Pancreas (tissue), 10 donors: ENCODE results near the gene MTMR8. TPM values are rescaled to one million over a fixed set of nuclear protein-coding genes. Genes with fewer than 3 reads are reported as not detected.
A peak's percentile ranks its signal among the peaks of the same experiment; 100 is the strongest.

Experiments used
- ATAC-seq, 4 donors: fragments of 200-7000 bp; cut with Tn5 transposase; one replicate each; pipeline versions ENCODE4 v1.8.0 to v1.9.1; 2020; ENCODE audit warnings: mild to moderate bottlenecking in 4 of 4, moderate library complexity in 4 of 4
- DNase-seq, 6 donors: peaks; one replicate each; pipeline ENCODE4 v3.0.0-alpha.2; 2020
- FAIRE-seq: peaks from 2 replicates; lab custom pipeline; 2012; peaks lifted over from hg19 to GRCh38; lab: Jason Lieb, UNC
- H3K27ac ChIP-seq, 4 donors: fragments of 200-600 bp; sonication (generic); 1 replicate in 3 of 4; 2 replicates in 1 of 4; pipeline versions ENCODE4 v1.5.0 to v1.8.0; 2020
- H3K27me3 ChIP-seq, 4 donors: fragments of 200-600 bp; one replicate each; pipeline ENCODE4 v1.8.0; 2021
- H3K36me3 ChIP-seq, 3 donors: fragments of 200-600 bp; sonication (generic) in 1 of 3; one replicate each; pipeline versions ENCODE4 v1.5.0 to v1.8.0; 2020 to 2021
- H3K4me1 ChIP-seq, 3 donors: fragments of 200-600 bp; one replicate each; pipeline ENCODE4 v1.8.0; 2021
- H3K4me3 ChIP-seq, 4 donors: fragments of 200-600 bp; sonication (generic) in 2 of 4; one replicate each; pipeline versions ENCODE4 v1.5.0 to v1.8.0; 2020 to 2021
- H3K9me3 ChIP-seq, 4 donors: fragments of 200-600 bp; one replicate each; pipeline ENCODE4 v1.8.0; 2021
- WGBS, 2 donors: extraction: QIAGEN DNeasy Blood & Tissue Kit; methylation state at CpG; one replicate each; pipeline ENCODE4 v1.1.7; 2013; 5-methylcytosine and 5-hydroxymethylcytosine counted together
- intact Hi-C, 3 donors: fragments of 100-400 bp; cut with DNase I; formaldehyde crosslinking; loops; one replicate each; pipeline versions ENCODE4 v1.11.1 to v1.14.2; 2022
- polyA plus RNA-seq, 2 donors: library from polyadenylated mRNA; stranded (reverse); fragments of 200-250 nt; gene quantifications; one replicate each; pipeline ENCODE4 v1.2.3, GENCODE V29; 2013
- total RNA-seq, 6 donors: library from RNA; stranded (reverse); fragmentation: NEBNext Ultra II Directional in 4 of 6; extraction: Animal tissue kit (Norgen Biotek cat#: 25700) in 4 of 6; gene quantifications; one replicate each; pipeline versions ENCODE4 v1.2.1 to v1.2.4, GENCODE V29; 2021 to 2023
- TF ChIP-seq, protein P1 (sequence below), 4 donors: fragments of 200-600 bp; sonication (generic) in 3 of 4; IDR thresholded peaks; one replicate each; pipeline versions ENCODE4 v1.5.0 to v1.8.0; 2021; ENCODE audit warnings: antibody characterized with exemption in 4 of 4
- donor health status: healthy with polysubstance abuse.
- donor health status: DM: no; HTN: no; CAD: no; lungs with moderate emphysema.
- donor health status: DM: no; HTN: no; CAD: no.
- donor health status: control.
- donor health status: control.
- donor health status: Bipolar disorder and iron deficiency.
- donor health status: DM: yes; HTN: yes; CAD: no.
- donor health status: DM: no; HTN: no; CAD: no.
- donor health status: DM: no; HTN: no; CAD: no.
- donor health status: DM: yes; HTN: yes; CAD: no.

The MTMR8 gene
- total RNA-seq (1 to 10 TPM in 5 of 6 donors, under 1 TPM in 1; 0.91 to 1.7 (median 1.3) TPM), polyA plus RNA-seq (under 1 TPM; 0.35 to 0.99 TPM)

DNA sequence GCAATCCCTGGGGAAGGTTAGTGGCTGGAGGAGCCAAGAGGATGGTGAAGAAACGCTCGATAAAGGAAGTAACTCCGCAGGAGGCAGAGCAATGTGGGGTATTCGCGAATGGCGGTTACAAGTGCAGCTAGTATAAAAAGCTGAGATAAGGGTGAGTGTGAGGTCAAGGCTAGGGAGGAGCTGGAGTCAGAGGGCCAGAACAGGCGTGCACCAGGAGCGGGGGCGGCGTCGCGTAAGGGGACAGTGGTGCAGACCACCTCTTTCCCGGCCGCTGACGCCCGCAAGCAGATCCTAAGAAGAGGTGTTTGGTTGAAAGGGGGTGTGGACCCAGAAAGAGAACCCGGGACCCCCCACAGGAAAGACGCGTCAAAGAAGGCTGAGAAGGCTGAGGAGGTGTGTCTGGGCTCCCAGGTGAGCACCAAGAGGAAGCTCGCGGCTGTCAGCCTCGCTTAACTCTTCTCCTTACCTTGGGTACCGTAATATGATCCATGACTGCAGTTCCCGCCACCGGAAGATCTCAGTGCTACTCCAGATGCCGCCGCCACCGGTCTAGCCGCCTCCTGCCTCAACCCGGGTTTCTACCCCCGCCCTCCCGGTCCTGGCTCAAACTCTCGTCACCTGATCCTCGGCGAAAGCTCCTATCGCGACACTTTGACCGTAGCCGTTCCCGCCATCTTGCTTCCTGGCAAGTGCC is at the start of gene MTMR8:
MTMR8 (minus strand) TSS at position 579 of the 694 bp plus-strand sequence; CDS start at position 490, 89 bp downstream.
- Histone ChIP-seq H3K36me3 (no peaks in the 10 kb centered on the region), H3K27ac (no peak within 1 kb of the TSS), H3K27me3 (peaks cover 0 to 6% (median 0%) of the 10 kb centered on the region in 4 donors), H3K9me3 (no peaks in the 10 kb centered on the region), H3K4me3 (peak within 1 kb of the TSS; percentile 31 to 49 (median 40)), H3K4me1 (no peaks in the 10 kb centered on the region)
- FAIRE-seq (no peak), DNase-seq (peak; percentile 72 to 91 (median 82)), ATAC-seq (peak; percentile 98 to 99 (median 98))
- intact Hi-C loops: no loop called here
- WGBS, 2 donors: 1 to 26% methylated on average over 38 to 40 of the region's 40 CpGs
- TF ChIP-seq, protein P1, sequence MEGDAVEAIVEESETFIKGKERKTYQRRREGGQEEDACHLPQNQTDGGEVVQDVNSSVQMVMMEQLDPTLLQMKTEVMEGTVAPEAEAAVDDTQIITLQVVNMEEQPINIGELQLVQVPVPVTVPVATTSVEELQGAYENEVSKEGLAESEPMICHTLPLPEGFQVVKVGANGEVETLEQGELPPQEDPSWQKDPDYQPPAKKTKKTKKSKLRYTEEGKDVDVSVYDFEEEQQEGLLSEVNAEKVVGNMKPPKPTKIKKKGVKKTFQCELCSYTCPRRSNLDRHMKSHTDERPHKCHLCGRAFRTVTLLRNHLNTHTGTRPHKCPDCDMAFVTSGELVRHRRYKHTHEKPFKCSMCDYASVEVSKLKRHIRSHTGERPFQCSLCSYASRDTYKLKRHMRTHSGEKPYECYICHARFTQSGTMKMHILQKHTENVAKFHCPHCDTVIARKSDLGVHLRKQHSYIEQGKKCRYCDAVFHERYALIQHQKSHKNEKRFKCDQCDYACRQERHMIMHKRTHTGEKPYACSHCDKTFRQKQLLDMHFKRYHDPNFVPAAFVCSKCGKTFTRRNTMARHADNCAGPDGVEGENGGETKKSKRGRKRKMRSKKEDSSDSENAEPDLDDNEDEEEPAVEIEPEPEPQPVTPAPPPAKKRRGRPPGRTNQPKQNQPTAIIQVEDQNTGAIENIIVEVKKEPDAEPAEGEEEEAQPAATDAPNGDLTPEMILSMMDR (IDR thresholded peaks at IDR 0.05): no peak

DNA sequence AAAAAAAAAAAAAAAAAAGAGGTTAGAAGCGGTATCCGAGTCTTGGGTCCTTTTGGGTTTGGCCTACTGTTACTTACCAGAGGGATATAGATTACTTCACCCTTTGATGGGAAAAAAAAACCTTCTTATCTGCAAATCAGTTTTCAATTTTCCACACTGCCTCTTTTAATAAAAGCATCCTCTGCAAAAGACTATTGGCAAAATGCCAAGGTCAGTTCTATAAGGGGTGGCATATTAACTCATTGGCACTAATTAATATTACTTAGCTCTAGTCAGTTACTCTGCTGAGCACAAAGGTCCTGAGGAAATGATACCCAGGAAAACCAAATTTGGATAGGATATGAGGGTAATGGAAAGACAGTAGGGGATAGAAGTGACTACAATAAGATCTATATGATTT is 44.3 kb upstream of the MTMR8 start:
- H3K9me3 ChIP-seq: no peaks in the 10 kb centered on the region
- peaks cover 0 to 4% (median 0%) of the 10 kb centered on the region in 4 donors for H3K27me3 ChIP-seq
- H3K4me1 ChIP-seq: no peaks in the 10 kb centered on the region
- FAIRE-seq (no peak), DNase-seq (no peak), ATAC-seq (no peak)
- H3K36me3 ChIP-seq: no peaks in the 10 kb centered on the region
- 75 to 84% methylated on average over 2 of the region's 2 CpGs for WGBS, 2 donors
- H3K27ac ChIP-seq: no peak overlapping the region
- intact Hi-C loops: no loop called here
- no peak overlapping the region for H3K4me3 ChIP-seq
- TF ChIP-seq, protein P1 (IDR thresholded peaks at IDR 0.05): no peak

DNA sequence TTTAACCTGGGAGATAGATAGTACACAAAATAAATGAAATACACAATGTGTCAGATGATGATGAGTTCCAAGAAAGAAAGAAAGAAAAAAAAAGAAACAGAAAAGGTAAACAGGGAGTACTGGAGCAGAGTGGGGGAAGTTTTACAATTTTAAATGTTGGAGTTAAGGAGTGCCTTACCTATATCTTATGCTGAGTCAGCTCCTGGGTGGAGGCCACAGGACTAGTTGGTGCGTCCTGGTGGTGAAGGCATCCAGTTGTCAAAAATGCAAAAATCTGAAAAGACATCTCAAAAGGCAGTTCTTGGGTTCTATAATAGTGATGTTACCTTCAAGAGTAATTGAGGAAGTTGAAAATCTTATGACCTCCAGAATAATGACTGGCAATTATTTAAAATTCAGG is 42.4 kb upstream of the MTMR8 start:
- TF ChIP-seq, protein P1 (IDR thresholded peaks at IDR 0.05): no peak
- DNase-seq (no peak), ATAC-seq (no peak), FAIRE-seq (no peak)
- intact Hi-C loops: no loop called here
- no peak overlapping the region for H3K27ac ChIP-seq
- H3K4me1 ChIP-seq: no peaks in the 10 kb centered on the region
- H3K4me3 ChIP-seq: no peak overlapping the region
- H3K27me3 ChIP-seq: peaks cover 0 to 4% (median 0%) of the 10 kb centered on the region in 4 donors
- H3K9me3 ChIP-seq: no peaks in the 10 kb centered on the region
- 94 to 100% methylated on average over 1 of the region's 1 CpG for WGBS, 2 donors
- no peaks in the 10 kb centered on the region for H3K36me3 ChIP-seq

DNA sequence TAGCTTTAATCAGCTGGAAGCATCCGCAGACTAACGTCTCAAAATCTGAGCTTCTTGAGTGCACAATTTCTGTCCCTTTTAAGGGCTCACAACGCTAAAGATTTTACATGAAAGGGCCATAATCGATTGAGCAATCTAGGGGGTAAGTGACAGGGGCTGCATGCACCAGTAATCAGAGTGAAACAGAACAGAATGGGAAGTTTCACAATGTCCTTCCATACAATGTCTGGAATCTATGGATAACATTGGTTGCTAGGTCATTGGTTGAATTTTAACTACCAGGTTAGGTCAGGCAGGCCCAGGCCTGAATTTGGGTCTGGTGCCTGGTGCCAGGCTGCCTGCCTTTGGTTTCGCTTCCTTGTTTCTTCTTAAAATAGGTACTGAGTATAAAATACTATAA is 42.0 kb upstream of the MTMR8 start:
- TF ChIP-seq, protein P1 (IDR thresholded peaks at IDR 0.05): no peak
- intact Hi-C loops: no loop called here
- no peaks in the 10 kb centered on the region for H3K4me1 ChIP-seq
- DNase-seq (no peak), FAIRE-seq (no peak), ATAC-seq (no peak)
- WGBS, 2 donors: 45 to 66% methylated on average over 5 of the region's 5 CpGs
- H3K36me3 ChIP-seq: no peaks in the 10 kb centered on the region
- H3K27me3 ChIP-seq: peaks cover 0 to 4% (median 0%) of the 10 kb centered on the region in 4 donors
- H3K27ac ChIP-seq: no peak overlapping the region
- no peaks in the 10 kb centered on the region for H3K9me3 ChIP-seq
- no peak overlapping the region for H3K4me3 ChIP-seq

DNA sequence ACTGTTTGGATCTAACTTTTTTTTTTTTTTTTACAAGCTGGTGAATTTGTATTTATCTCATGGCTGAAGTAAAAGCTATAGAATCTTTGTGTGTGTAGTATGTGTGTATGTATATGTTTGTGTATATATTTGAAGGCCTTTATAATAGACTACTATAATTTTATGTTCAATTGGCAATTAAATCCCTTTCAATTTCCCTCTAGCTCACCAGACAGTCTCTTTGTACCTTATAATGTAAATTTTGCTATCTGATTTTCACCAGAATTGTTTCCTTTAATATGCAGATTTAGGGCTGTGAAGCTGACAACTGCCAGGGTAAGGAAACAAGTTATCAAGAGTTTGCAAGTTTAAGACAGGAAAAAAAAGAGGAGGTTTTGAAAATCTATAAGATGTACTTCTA is 33.1 kb upstream of the MTMR8 start:
- Histone ChIP-seq H3K27ac (no peak overlapping the region), H3K4me1 (no peaks in the 10 kb centered on the region), H3K36me3 (no peaks in the 10 kb centered on the region), H3K4me3 (no peak overlapping the region), H3K27me3 (no peaks in the 10 kb centered on the region), H3K9me3 (no peaks in the 10 kb centered on the region)
- TF ChIP-seq, protein P1 (IDR thresholded peaks at IDR 0.05): no peak
- no peak for DNase-seq
- no peak for ATAC-seq
- no peak for FAIRE-seq
- intact Hi-C loops: no loop called here
